HG02759 (cell line): ENCODE results near the gene CINP.
A peak's percentile ranks its signal among the peaks of the same experiment; 100 is the strongest.

Experiments used
- ATAC-seq: cut with Tn5 transposase; IDR thresholded peaks from one replicate; pipeline ENCODE4 v1.9.1; 2021; ENCODE audit warnings: mild to moderate bottlenecking, moderate library complexity; ENCODE audit not compliant: unreplicated experiment

Gene CINP

GRCh38 chr14:102362545-102363181 lies at the start of gene CINP, which contains the start of gene TECPR2:
TSS of gene CINP (minus strand) at chr14:102362890. CDS start at chr14:102362851, 39 bp downstream.
TSS of gene TECPR2 (plus strand) at chr14:102362941. CDS start at chr14:102376722, 13,781 bp downstream.
- ATAC-seq, result peak; percentile 91

- ATAC-seq, result no peak
Observed at GRCh38 chr14:102408724-102409123, 46.0 kb upstream of the CINP start.

GRCh38 chr14:102407258-102407657 lies 44.6 kb upstream of the CINP start:
- no peak for ATAC-seq

- no peak for ATAC-seq
Observed at GRCh38 chr14:102403028-102403427, 40.3 kb upstream of the CINP start.

- no peak for ATAC-seq
Observed at GRCh38 chr14:102396521-102396920, 33.8 kb upstream of the CINP start.

- ATAC-seq, result no peak
Observed at GRCh38 chr14:102394717-102395375, 32.2 kb upstream of the CINP start.

GRCh38 chr14:102392506-102392905 lies 29.8 kb upstream of the CINP start:
- no peak for ATAC-seq

- ATAC-seq, result no peak
Observed at GRCh38 chr14:102390064-102390855, 27.6 kb upstream of the CINP start.

- no peak for ATAC-seq
Observed at GRCh38 chr14:102389246-102389645, 26.6 kb upstream of the CINP start.

GRCh38 chr14:102387086-102387485 lies 24.4 kb upstream of the CINP start:
- ATAC-seq, result no peak

GRCh38 chr14:102378830-102379229 lies 16.1 kb upstream of the CINP start:
- ATAC-seq, result no peak

GRCh38 chr14:102377696-102378095 lies 15.0 kb upstream of the CINP start:
- ATAC-seq, result no peak

GRCh38 chr14:102375119-102375518 lies 12.4 kb upstream of the CINP start:
- no peak for ATAC-seq

- ATAC-seq, result no peak
Observed at GRCh38 chr14:102374264-102374663, 11.6 kb upstream of the CINP start.

GRCh38 chr14:102373110-102373509 lies 10.4 kb upstream of the CINP start:
- no peak for ATAC-seq

- no peak for ATAC-seq
Observed at GRCh38 chr14:102371361-102371760, 8.7 kb upstream of the CINP start.

GRCh38 chr14:102370305-102370809 lies 7.7 kb upstream of the CINP start:
- no peak for ATAC-seq

GRCh38 chr14:102363182-102363943 lies 673 bp upstream of the CINP start:
- ATAC-seq, result peak; percentile 27

GRCh38 chr14:102362084-102362483 lies 606 bp downstream of the CINP start:
- peak; percentile 43 for ATAC-seq

GRCh38 chr14:102360388-102360787 lies 2.3 kb downstream of the CINP start:
- no peak for ATAC-seq

GRCh38 chr14:102359341-102359740 lies 3.3 kb downstream of the CINP start:
- no peak for ATAC-seq
